ENCODE measurements around the gene LRBA. TPM values are rescaled to one million over a fixed set of nuclear protein-coding genes. Genes with fewer than 3 reads are reported as not detected.

LRBA gene
- total RNA-seq, 5 donors from 2014 or later (not counting 1 experiment from before 2014, with no cell fraction given): 56.1 to 81.7 (median 56.9) TPM

DNA sequence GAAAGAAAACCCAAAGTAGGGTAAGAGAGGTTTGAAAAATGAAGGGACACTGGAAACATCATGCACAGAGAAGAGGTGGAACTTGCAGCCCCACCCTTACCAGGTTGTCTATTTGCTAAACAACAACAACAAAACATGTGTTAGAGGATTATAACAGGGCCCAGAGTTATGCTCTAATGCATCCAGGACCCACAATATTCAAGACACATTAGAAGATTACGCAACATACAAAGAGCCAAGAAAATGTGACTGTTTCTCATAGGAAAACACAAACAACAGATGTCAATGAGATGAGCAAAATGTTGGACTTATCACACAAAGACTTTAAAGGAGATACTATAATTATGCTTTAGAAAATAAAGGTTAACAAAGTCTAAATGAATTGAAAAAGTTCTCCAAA, 128.5 kb downstream of the LRBA start:
- no peaks in the 10 kb centered on the region for H3K27me3 ChIP-seq (replicated peaks in 1 of 2; ENCODE audit: control insufficient read depth in 2 of 2, extremely low read depth in 1 of 2, insufficient read depth in 2 of 2, low read length in 1 of 2)
- Mint-ChIP-seq H3K4me1 (peaks cover 13 to 24% (median 17%) of the 10 kb centered on the region in 3 donors), H3K36me3 (peaks cover 43% of the 10 kb centered on the region), H3K27me3 (no peaks in the 10 kb centered on the region), H3K27ac (no peak overlapping the region), H3K4me3 (no peak overlapping the region), H3K9me3 (no peaks in the 10 kb centered on the region)
- ChIA-PET POLR2A (no interaction called here), CTCF (no interaction called here)
- H3K4me3 ChIP-seq (ENCODE audit: control insufficient read depth in 1 of 2, extremely low read depth in 1 of 2, low read length in 1 of 2): no peak overlapping the region
- no peak overlapping the region for H3K27ac ChIP-seq (ENCODE audit: low read length)
- ATAC-seq (replicated peaks in 1 of 4) (no peak), DNase-seq (no peak)
- peaks cover 0 to 4% of the 10 kb centered on the region in 2 experiments for H3K4me1 ChIP-seq (ENCODE audit: control insufficient read depth in 1 of 2, extremely low read depth in 1 of 2, insufficient read depth in 2 of 2, low read length in 2 of 2)
- 100% methylated on average over 1 of the region's 1 CpG for WGBS (ENCODE audit: insufficient coverage)
- no peaks in the 10 kb centered on the region for H3K9me3 ChIP-seq
- H3K36me3 ChIP-seq (ENCODE audit: control insufficient read depth in 2 of 2, extremely low read depth in 1 of 2, insufficient read depth in 1 of 2, low read length in 1 of 2): peaks cover 6% of the 10 kb centered on the region in 2 donors

DNA sequence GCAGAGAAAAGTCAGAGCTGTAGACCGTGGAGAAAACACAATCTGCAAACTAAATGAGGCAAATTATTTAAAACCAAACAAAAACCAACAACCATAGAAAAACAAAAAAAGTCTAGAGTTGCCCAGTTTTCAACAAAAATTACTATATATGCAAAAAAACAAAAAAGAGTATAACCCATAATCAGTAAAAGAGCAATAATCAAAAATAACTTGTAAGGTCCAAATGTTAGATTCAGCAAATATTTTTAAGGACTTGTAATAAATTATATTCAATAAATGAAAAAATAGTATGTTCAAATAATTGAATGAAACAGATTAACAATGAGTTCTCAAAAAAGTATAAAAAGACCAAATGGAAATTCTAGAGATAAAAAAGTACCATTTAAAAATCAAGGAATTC, 130.5 kb downstream of the LRBA start:
- DNase-seq (no peak), ATAC-seq (replicated peaks in 1 of 4) (no peak)
- Mint-ChIP-seq H3K27me3 (no peaks in the 10 kb centered on the region), H3K36me3 (peaks cover 50% of the 10 kb centered on the region), H3K27ac (peak overlapping the region in 1 of 2 donors; percentile 16), H3K4me1 (peaks cover 20 to 26% (median 21%) of the 10 kb centered on the region in 3 donors), H3K9me3 (no peaks in the 10 kb centered on the region), H3K4me3 (no peak overlapping the region)
- no peaks in the 10 kb centered on the region for H3K9me3 ChIP-seq
- CTCF ChIA-PET: no interaction called here
- peaks cover 8 to 13% of the 10 kb centered on the region in 2 donors for H3K36me3 ChIP-seq (ENCODE audit: control insufficient read depth in 2 of 2, extremely low read depth in 1 of 2, insufficient read depth in 1 of 2, low read length in 1 of 2)
- WGBS (ENCODE audit: insufficient coverage): no CpG with 5 or more reads among the region's 1 CpG
- H3K4me3 ChIP-seq (ENCODE audit: control insufficient read depth in 1 of 2, extremely low read depth in 1 of 2, low read length in 1 of 2): no peak overlapping the region
- no peak overlapping the region for H3K27ac ChIP-seq (ENCODE audit: low read length)
- POLR2A ChIA-PET: no interaction called here
- H3K4me1 ChIP-seq (ENCODE audit: control insufficient read depth in 1 of 2, extremely low read depth in 1 of 2, insufficient read depth in 2 of 2, low read length in 2 of 2): peaks cover 0 to 4% of the 10 kb centered on the region in 2 experiments
- H3K27me3 ChIP-seq (replicated peaks in 1 of 2; ENCODE audit: control insufficient read depth in 2 of 2, extremely low read depth in 1 of 2, insufficient read depth in 2 of 2, low read length in 1 of 2): no peaks in the 10 kb centered on the region

DNA sequence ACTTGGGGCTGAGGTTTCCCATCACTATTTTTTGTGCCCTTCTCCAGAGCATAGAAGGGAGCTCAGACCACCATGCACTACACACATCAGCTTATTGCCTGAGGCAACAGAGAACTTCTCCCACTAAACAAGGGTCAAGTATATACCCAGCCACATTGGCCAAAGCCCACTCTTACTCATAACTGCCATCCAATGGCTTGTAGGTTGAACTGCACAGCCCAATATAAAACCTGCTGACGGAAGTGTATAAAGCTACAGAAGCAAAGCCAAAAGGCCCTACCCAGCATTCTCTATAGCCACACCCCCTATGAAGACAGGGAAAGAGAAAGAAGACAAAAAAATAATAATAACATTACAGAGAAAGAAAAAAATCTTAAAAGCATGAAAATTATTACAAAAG, 139.7 kb downstream of the LRBA start:
- ATAC-seq (replicated peaks in 1 of 4) (no peak), DNase-seq (no peak)
- Mint-ChIP-seq H3K9me3 (peaks cover 6 to 15% (median 7%) of the 10 kb centered on the region in 3 donors), H3K4me3 (no peak overlapping the region), H3K4me1 (peaks cover 17 to 27% (median 23%) of the 10 kb centered on the region in 3 donors), H3K27me3 (no peaks in the 10 kb centered on the region), H3K36me3 (peaks cover 59% of the 10 kb centered on the region), H3K27ac (no peak overlapping the region)
- no peaks in the 10 kb centered on the region for H3K9me3 ChIP-seq
- no CpG with 5 or more reads among the region's 1 CpG for WGBS (ENCODE audit: insufficient coverage)
- ChIA-PET CTCF (interaction anchor here in 1 of 2 donors (2.2 kb wide), 1 partner anchor 8 kb away, joined by 10 read pairs; no protein-coding TSS in a partner anchor), POLR2A (no interaction called here)
- H3K4me1 ChIP-seq (ENCODE audit: control insufficient read depth in 1 of 2, extremely low read depth in 1 of 2, insufficient read depth in 2 of 2, low read length in 2 of 2): no peaks in the 10 kb centered on the region
- H3K27ac ChIP-seq (ENCODE audit: low read length): no peak overlapping the region
- H3K4me3 ChIP-seq (ENCODE audit: control insufficient read depth in 1 of 2, extremely low read depth in 1 of 2, low read length in 1 of 2): no peak overlapping the region
- peaks cover 3 to 15% of the 10 kb centered on the region in 2 donors for H3K36me3 ChIP-seq (ENCODE audit: control insufficient read depth in 2 of 2, extremely low read depth in 1 of 2, insufficient read depth in 1 of 2, low read length in 1 of 2)
- H3K27me3 ChIP-seq (replicated peaks in 1 of 2; ENCODE audit: control insufficient read depth in 2 of 2, extremely low read depth in 1 of 2, insufficient read depth in 2 of 2, low read length in 1 of 2): no peaks in the 10 kb centered on the region

DNA sequence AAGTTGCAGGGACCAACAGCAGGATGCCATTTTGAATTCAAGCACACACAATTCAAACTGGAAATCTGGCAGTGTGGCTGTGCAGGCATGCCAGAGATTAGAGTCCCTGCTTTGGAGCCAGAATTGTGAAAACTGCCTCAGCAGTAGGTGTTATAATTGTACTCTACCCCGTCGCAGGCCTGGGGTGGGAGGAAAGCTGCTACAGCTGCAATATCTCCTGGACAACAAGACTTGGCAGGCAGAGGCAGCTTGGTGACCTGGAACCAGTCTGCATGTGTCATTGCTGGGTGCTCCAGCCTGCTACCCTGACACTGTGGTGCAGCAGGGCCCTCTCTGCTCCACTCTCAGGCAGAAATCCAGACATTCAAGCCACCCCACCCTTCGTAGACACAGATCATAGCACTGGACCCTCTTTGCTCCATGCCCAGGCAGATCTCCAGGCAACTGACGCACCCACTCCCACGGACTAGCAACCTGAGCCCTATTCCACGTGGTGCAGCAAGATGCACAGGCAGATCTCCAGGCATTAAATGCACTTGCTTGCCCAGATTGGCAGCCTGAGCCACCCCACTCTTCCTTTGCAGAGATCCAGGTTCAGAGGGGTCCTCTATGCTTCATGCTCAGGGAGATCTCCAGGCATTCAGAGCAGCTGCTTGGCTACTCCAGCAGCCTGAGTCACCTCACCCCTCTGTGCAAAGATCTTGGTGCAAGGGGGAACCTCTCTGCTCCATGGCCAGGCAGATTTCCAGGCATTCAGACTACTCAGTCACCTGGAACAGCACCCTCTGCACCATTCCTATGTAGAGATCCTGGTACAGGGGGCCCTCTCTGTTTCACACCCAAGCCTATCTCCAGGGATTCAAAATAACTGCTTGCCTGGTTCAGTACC, 140.5 kb downstream of the LRBA start:
- Mint-ChIP-seq H3K9me3 (peaks cover 6 to 15% (median 7%) of the 10 kb centered on the region in 3 donors), H3K27me3 (no peaks in the 10 kb centered on the region), H3K4me1 (peaks cover 14 to 20% (median 19%) of the 10 kb centered on the region in 3 donors), H3K36me3 (peaks cover 53% of the 10 kb centered on the region), H3K4me3 (no peak overlapping the region), H3K27ac (peak overlapping the region in 1 of 2 donors; percentile 4)
- DNase-seq (no peak), ATAC-seq (replicated peaks in 1 of 4) (no peak)
- no peaks in the 10 kb centered on the region for H3K27me3 ChIP-seq (replicated peaks in 1 of 2; ENCODE audit: control insufficient read depth in 2 of 2, extremely low read depth in 1 of 2, insufficient read depth in 2 of 2, low read length in 1 of 2)
- no peaks in the 10 kb centered on the region for H3K9me3 ChIP-seq
- peaks cover 0 to 9% of the 10 kb centered on the region in 2 donors for H3K36me3 ChIP-seq (ENCODE audit: control insufficient read depth in 2 of 2, extremely low read depth in 1 of 2, insufficient read depth in 1 of 2, low read length in 1 of 2)
- WGBS (ENCODE audit: insufficient coverage): 99% methylated on average over 6 of the region's 6 CpGs
- ChIA-PET CTCF (no interaction called here), POLR2A (no interaction called here)
- no peak overlapping the region for H3K27ac ChIP-seq (ENCODE audit: low read length)
- H3K4me1 ChIP-seq (ENCODE audit: control insufficient read depth in 1 of 2, extremely low read depth in 1 of 2, insufficient read depth in 2 of 2, low read length in 2 of 2): no peaks in the 10 kb centered on the region
- H3K4me3 ChIP-seq (ENCODE audit: control insufficient read depth in 1 of 2, extremely low read depth in 1 of 2, low read length in 1 of 2): no peak overlapping the region

DNA sequence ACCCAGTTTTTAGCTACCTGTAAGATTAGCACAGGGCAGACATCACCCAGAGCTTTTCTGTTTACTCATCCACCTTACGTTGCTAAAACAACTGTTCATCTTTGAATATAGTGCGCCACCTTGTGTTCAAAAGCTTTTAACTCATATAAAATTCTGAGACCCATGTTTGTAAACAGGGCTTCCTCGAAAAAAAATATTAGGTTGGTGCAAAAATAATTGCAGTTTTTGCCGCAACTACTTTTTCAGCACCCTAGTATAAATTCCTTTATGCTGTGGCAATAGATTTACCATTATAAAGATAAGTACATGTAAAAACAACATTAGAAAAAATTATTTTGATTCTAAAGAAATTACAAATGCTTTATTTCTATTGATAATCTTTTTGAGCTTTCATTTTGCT, 147.9 kb downstream of the LRBA start:
- no peak overlapping the region for H3K27ac ChIP-seq (ENCODE audit: low read length)
- Mint-ChIP-seq H3K36me3 (peaks cover 10% of the 10 kb centered on the region), H3K9me3 (no peaks in the 10 kb centered on the region), H3K4me1 (no peaks in the 10 kb centered on the region), H3K27me3 (no peaks in the 10 kb centered on the region), H3K27ac (no peak overlapping the region), H3K4me3 (no peak overlapping the region)
- H3K27me3 ChIP-seq (replicated peaks in 1 of 2; ENCODE audit: control insufficient read depth in 2 of 2, extremely low read depth in 1 of 2, insufficient read depth in 2 of 2, low read length in 1 of 2): no peaks in the 10 kb centered on the region
- no peaks in the 10 kb centered on the region for H3K9me3 ChIP-seq
- peaks cover 0 to 13% of the 10 kb centered on the region in 2 donors for H3K36me3 ChIP-seq (ENCODE audit: control insufficient read depth in 2 of 2, extremely low read depth in 1 of 2, insufficient read depth in 1 of 2, low read length in 1 of 2)
- ATAC-seq (replicated peaks in 1 of 4) (peak; percentile 67 to 80 (median 70)), DNase-seq (peak in 14 of 35 experiments; percentile 3 to 85 (median 22))
- CTCF ChIA-PET: interaction anchor here (0.5 to 3.9 kb wide), 79 partner anchors 9 to 1665 kb away, joined by 3 to 39 read pairs (median 4); partner anchors contain the start of gene LRBA (in 1 of the 2)
- no peak overlapping the region for H3K4me3 ChIP-seq (ENCODE audit: control insufficient read depth in 1 of 2, extremely low read depth in 1 of 2, low read length in 1 of 2)
- no CpG with 5 or more reads among the region's 4 CpGs for WGBS (ENCODE audit: insufficient coverage)
- POLR2A ChIA-PET: interaction anchor here (0.6 to 1.1 kb wide), 7 partner anchors 15 to 831 kb away, joined by 3 to 7 read pairs (median 4); no protein-coding TSS in a partner anchor
- no peaks in the 10 kb centered on the region for H3K4me1 ChIP-seq (ENCODE audit: control insufficient read depth in 1 of 2, extremely low read depth in 1 of 2, insufficient read depth in 2 of 2, low read length in 2 of 2)

DNA sequence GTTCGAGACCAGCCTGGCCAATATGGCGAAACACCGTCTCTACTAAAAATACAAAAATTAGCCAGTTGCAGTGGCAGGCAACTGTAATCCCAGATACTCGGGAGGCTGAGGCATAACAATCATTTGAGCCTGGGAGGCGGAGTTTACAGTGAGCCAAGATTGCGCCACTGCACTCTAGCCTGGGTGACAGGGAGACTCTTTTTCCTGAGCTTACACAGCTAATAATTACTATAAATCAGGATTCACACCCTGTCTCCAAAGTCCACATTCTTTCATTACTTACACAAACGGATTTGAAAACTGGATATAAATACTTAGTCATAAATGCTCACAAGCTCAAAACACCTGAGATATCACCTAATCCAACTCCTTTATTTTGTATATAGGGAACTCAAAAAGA, 151.6 kb downstream of the LRBA start:
- no peak overlapping the region for H3K4me3 ChIP-seq (ENCODE audit: control insufficient read depth in 1 of 2, extremely low read depth in 1 of 2, low read length in 1 of 2)
- CTCF ChIA-PET: interaction anchor here (0.6 to 1.3 kb wide), 3 partner anchors 15 to 546 kb away, joined by 3 read pairs; no protein-coding TSS in a partner anchor
- no peak overlapping the region for H3K27ac Mint-ChIP-seq
- POLR2A ChIA-PET: no interaction called here
- no peaks in the 10 kb centered on the region for H3K9me3 Mint-ChIP-seq
- 98% methylated on average over 6 of the region's 7 CpGs for WGBS (ENCODE audit: insufficient coverage)
- H3K4me1 ChIP-seq (ENCODE audit: control insufficient read depth in 1 of 2, extremely low read depth in 1 of 2, insufficient read depth in 2 of 2, low read length in 2 of 2): no peaks in the 10 kb centered on the region
- no peak overlapping the region for H3K4me3 Mint-ChIP-seq
- no peaks in the 10 kb centered on the region for H3K27me3 ChIP-seq (replicated peaks in 1 of 2; ENCODE audit: control insufficient read depth in 2 of 2, extremely low read depth in 1 of 2, insufficient read depth in 2 of 2, low read length in 1 of 2)
- H3K27me3 Mint-ChIP-seq: no peaks in the 10 kb centered on the region
- ATAC-seq (replicated peaks in 1 of 4) (no peak), DNase-seq (no peak)
- peaks cover 8% of the 10 kb centered on the region for H3K36me3 Mint-ChIP-seq
- H3K9me3 ChIP-seq: no peaks in the 10 kb centered on the region
- peaks cover 0 to 11% of the 10 kb centered on the region in 2 donors for H3K36me3 ChIP-seq (ENCODE audit: control insufficient read depth in 2 of 2, extremely low read depth in 1 of 2, insufficient read depth in 1 of 2, low read length in 1 of 2)
- no peaks in the 10 kb centered on the region for H3K4me1 Mint-ChIP-seq
- no peak overlapping the region for H3K27ac ChIP-seq (ENCODE audit: low read length)
